ENCODE results near the gene ADAMTS2. TPM values are rescaled to one million over a fixed set of nuclear protein-coding genes. Genes with fewer than 3 reads are reported as not detected.

ADAMTS2 gene
- total and polyA plus RNA-seq, 2 of the 8 experiments (the other 6 are each of a cell fraction or from before 2014, with no cell fraction given), result 6.6 to 7.3 TPM

DNA sequence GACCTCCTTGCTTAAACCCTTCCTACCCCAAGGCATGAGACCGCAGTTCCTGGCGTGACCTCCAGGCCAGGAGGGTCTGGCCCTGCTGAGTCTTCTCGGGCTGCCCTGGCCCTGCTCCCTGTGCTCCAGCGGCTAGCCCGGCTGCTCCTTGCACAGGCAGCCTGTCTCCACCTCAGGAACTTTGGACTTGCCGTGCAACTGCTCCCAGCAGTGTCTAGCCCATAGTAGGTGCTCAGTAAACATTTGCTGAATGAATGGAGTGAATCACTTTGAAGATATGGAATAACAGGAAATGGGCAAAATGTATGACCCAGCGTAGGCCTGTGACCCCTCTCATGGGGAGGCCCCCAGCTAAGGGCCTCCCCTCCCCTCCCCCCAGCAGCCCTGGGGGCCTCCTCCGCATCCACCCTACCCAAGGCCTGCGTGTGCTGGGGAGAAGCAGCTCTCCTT lies 158.0 kb downstream of the ADAMTS2 start:
- Histone ChIP-seq H4K8ac (ENCODE audit: extremely low read depth, insufficient read depth, low read length) (no peak overlapping the region), H3K27me3 (replicated peaks in 1 of 4; ENCODE audit: control insufficient read depth in 3 of 4, extremely low read depth in 1 of 4, insufficient read depth in 3 of 4, low read length in 3 of 4) (no peaks in the 10 kb centered on the region), H3K56ac (replicated peaks; ENCODE audit: insufficient read length, low read depth, low read length) (no peak overlapping the region), H3K4me1 (replicated peaks in 1 of 4; ENCODE audit: control insufficient read depth in 3 of 4, insufficient read depth in 4 of 4, low read length in 3 of 4) (peaks cover 8 to 40% (median 33%) of the 10 kb centered on the region in 4 experiments), H4K5ac (ENCODE audit: insufficient read length, low read depth, low read length) (no peak overlapping the region), H3K23ac (ENCODE audit: insufficient read length) (no peak overlapping the region), H3K4ac (replicated peaks; ENCODE audit: insufficient read length, low read depth, low read length) (no peak overlapping the region), H3K79me1 (ENCODE audit: low read depth, low read length) (no peaks in the 10 kb centered on the region), H2BK20ac (ENCODE audit: low read length) (peak overlapping the region; percentile 72), H2BK12ac (ENCODE audit: low read depth, low read length) (0 out of 2 replicates have a peak overlapping the region, but pooled peaks have one; percentile 29), H2AFZ (ENCODE audit: low read length) (no peak overlapping the region), H4K91ac (replicated peaks; ENCODE audit: insufficient read length, low read length) (peak overlapping the region; percentile 38), H3K9me3 (ENCODE audit: insufficient read depth in 2 of 2, low read depth in 1 of 2, low read length in 1 of 2) (no peaks in the 10 kb centered on the region), H3K79me2 (ENCODE audit: control insufficient read depth in 1 of 2, insufficient read depth in 2 of 2, low read length in 2 of 2) (no peaks in the 10 kb centered on the region), H3K9ac (replicated peaks in 1 of 4; ENCODE audit: extremely low read depth in 1 of 4, low read depth in 3 of 4, low read length in 3 of 4) (no peak overlapping the region), H2AK5ac (ENCODE audit: low read depth, low read length) (no peak overlapping the region), H3K4me3 (ENCODE audit: extremely low read depth in 1 of 4, insufficient read depth in 2 of 4, low read depth in 3 of 4, low read length in 4 of 4) (peak overlapping the region in 1 of 4 experiments; percentile 0; a peak in 1 of 8 replicates), H2BK15ac (ENCODE audit: low read length) (peak overlapping the region; percentile 65; the same call in 1 of the 2 replicates), H3K23me2 (ENCODE audit: low read depth, low read length) (no peaks in the 10 kb centered on the region), H3K14ac (ENCODE audit: insufficient read length) (no peak overlapping the region), H2BK120ac (replicated peaks; ENCODE audit: low read depth, low read length) (no peak overlapping the region), H3K27ac (ENCODE audit: low read depth, low read length) (no peak overlapping the region), H4K20me1 (replicated peaks in 1 of 2; ENCODE audit: control insufficient read depth in 1 of 2, insufficient read depth in 2 of 2, low read length in 2 of 2) (no peaks in the 10 kb centered on the region), H3K36me3 (ENCODE audit: control insufficient read depth in 2 of 4, insufficient read depth in 4 of 4, low read length in 3 of 4) (no peaks in the 10 kb centered on the region), H2BK5ac (ENCODE audit: low read depth, low read length) (peak overlapping the region; percentile 73; the same call in 1 of the 2 replicates), H3K18ac (ENCODE audit: extremely low read depth, low read length) (peak overlapping the region; percentile 90; the same call in 1 of the 2 replicates), H3K4me2 (ENCODE audit: insufficient read depth in 1 of 2, low read depth in 2 of 2, low read length in 2 of 2) (peak overlapping the region; percentile 16 to 19; a peak in 2 of 4 replicates)
- DNase-seq (ENCODE audit: low read depth in 1 of 2, low spot score in 2 of 2), result no peak
- TF ChIP-seq RAD21 (IDR thresholded peaks at IDR 0.05 in 1 of 2, conservative IDR thresholded peaks at IDR 0.05 in 1 of 2; ENCODE audit: low read depth in 2 of 2, low read length in 2 of 2) (peak; percentile 8 to 40; a peak in 1 of 4 replicates), KDM1A (IDR thresholded peaks at IDR 0.05; ENCODE audit: borderline replicate concordance, low read length) (peak; percentile 34; the same call in 1 of the 2 replicates), GABPA (IDR thresholded peaks at IDR 0.05; ENCODE audit: borderline replicate concordance, insufficient read depth, low read length) (no peak), ASH2L (IDR thresholded peaks at IDR 0.05; ENCODE audit: low read length) (peak; percentile 28)
- TF ChIP-seq, protein P1, sequence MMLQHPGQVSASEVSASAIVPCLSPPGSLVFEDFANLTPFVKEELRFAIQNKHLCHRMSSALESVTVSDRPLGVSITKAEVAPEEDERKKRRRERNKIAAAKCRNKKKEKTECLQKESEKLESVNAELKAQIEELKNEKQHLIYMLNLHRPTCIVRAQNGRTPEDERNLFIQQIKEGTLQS (IDR thresholded peaks at IDR 0.05; ENCODE audit: insufficient read depth, low read depth, low read length), result no peak
- TF ChIP-seq, protein P2, sequence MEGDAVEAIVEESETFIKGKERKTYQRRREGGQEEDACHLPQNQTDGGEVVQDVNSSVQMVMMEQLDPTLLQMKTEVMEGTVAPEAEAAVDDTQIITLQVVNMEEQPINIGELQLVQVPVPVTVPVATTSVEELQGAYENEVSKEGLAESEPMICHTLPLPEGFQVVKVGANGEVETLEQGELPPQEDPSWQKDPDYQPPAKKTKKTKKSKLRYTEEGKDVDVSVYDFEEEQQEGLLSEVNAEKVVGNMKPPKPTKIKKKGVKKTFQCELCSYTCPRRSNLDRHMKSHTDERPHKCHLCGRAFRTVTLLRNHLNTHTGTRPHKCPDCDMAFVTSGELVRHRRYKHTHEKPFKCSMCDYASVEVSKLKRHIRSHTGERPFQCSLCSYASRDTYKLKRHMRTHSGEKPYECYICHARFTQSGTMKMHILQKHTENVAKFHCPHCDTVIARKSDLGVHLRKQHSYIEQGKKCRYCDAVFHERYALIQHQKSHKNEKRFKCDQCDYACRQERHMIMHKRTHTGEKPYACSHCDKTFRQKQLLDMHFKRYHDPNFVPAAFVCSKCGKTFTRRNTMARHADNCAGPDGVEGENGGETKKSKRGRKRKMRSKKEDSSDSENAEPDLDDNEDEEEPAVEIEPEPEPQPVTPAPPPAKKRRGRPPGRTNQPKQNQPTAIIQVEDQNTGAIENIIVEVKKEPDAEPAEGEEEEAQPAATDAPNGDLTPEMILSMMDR (IDR thresholded peaks at IDR 0.05; ENCODE audit: control extremely low read depth in 1 of 3, insufficient read depth in 1 of 3, low read depth in 1 of 3, low read length in 3 of 3), result peak in 2 of 3 experiments; percentile 36 to 44; a peak in 3 of 4 replicates
- ChIA-PET CTCF (ENCODE audit: partially characterized antibody) (interaction anchor here (0.6 to 1.1 kb wide), 2 partner anchors 74 to 191 kb away, joined by 3 read pairs; no protein-coding TSS in a partner anchor), POLR2A (ENCODE audit: partially characterized antibody) (interaction anchor here (1.2 kb wide), 1 partner anchor 22 kb away, joined by 3 read pairs; no protein-coding TSS in a partner anchor)
- WGBS, 2 experiments (ENCODE audit: extremely low coverage in 1 of 2, insufficient coverage in 1 of 2, insufficient read length in 1 of 2, insufficient replicate concordance in 2 of 2, low coverage in 1 of 2, low lambda C conversion rate in 2 of 2, missing lambda C conversion rate in 1 of 2), result 70% methylated on average over 7 of the region's 9 CpGs; no CpG with 5 or more reads in 1 of the 2 experiments
- no peak for FAIRE-seq
